HepG2 (cell line): ENCODE results near the gene ATN1. TPM values are rescaled to one million over a fixed set of nuclear protein-coding genes. Genes with fewer than 3 reads are reported as not detected.
A peak's percentile ranks its signal among the peaks of the same experiment; 100 is the strongest.

Experiments used
- ATAC-seq: fragments of 200-7000 bp; cut with Tn5 transposase; 3 replicates; pipeline ENCODE4 v1.9.1; 2020; ENCODE audit warnings: mild to moderate bottlenecking, moderate library complexity
- BruUV-seq: library from RNA; stranded (reverse); fragments of 400-500 nt; replicated peaks from 2 replicates; lab custom pipeline; 2021; lab: Mats Ljungman, UMichigan
- CTCF ChIA-PET: fragments of 300-600 bp; formaldehyde crosslinking; extraction: SDS; loops from one replicate; lab custom pipeline; 2021; ENCODE audit warnings: low total read pairs, inconsistent platforms, low intra/inter-chr PET ratio; lab: Yijun Ruan, JAX
- POLR2A ChIA-PET: fragments of 350-600 bp; sonication (Branson Sonifier 250); formaldehyde crosslinking; loops from one replicate; lab custom pipeline; 2020; ENCODE audit warnings: antibody characterized with exemption, inconsistent platforms; lab: Yijun Ruan, JAX
- DNase-seq: peaks from one replicate; pipeline ENCODE4 v3.0.0-alpha.2; 2015; ENCODE audit warnings: low spot score
- FAIRE-seq: peaks from 3 replicates; lab custom pipeline; 2011; peaks lifted over from hg19 to GRCh38; lab: Jason Lieb, UNC
- H2AFZ ChIP-seq: one replicate; pipeline ENCODE4 v1.6.1; 2011; ENCODE audit warnings: low read length, inconsistent platforms
- H3K27ac ChIP-seq: fragments of 300-600 bp; 3 replicates; pipeline ENCODE4 v1.8.0; 2011; ENCODE audit warnings: mixed run types, mild to moderate bottlenecking, mixed read lengths, low read length, inconsistent platforms; ENCODE audit not compliant: insufficient read depth; ENCODE audit errors: extremely low read length
- H3K27me3 ChIP-seq, 2 experiments: fragments of 200-600 bp in 1 of 2; 2 replicates in 1 of 2; 3 replicates in 1 of 2; pipeline versions ENCODE4 v1.6.0 to v1.8.0; 2011; ENCODE audit warnings: low read length in 2 of 2, mild to moderate bottlenecking in 2 of 2, moderate library complexity in 2 of 2, inconsistent platforms in 1 of 2; ENCODE audit not compliant: insufficient read depth in 2 of 2, control insufficient read depth in 1 of 2
- H3K36me3 ChIP-seq, 2 experiments: fragments of 200-600 bp in 1 of 2; replicated peaks in 1 of 2; 2 replicates in 1 of 2; 3 replicates in 1 of 2; pipeline versions ENCODE4 v1.5.1 to v1.8.0; 2011; ENCODE audit warnings: low read length in 2 of 2, inconsistent platforms in 1 of 2; ENCODE audit not compliant: insufficient read depth in 2 of 2, control insufficient read depth in 1 of 2
- H3K4me1 ChIP-seq: 2 replicates; pipeline ENCODE4 v1.5.1; 2012; ENCODE audit warnings: low read length, inconsistent platforms; ENCODE audit not compliant: insufficient read depth
- H3K4me2 ChIP-seq: 2 replicates; pipeline ENCODE4 v1.6.0; 2011; ENCODE audit warnings: low read depth, low read length, inconsistent platforms
- H3K4me3 ChIP-seq, 3 experiments: fragments of 200-600 bp in 1 of 3; sonication (generic), shearing (Covaris generic) in 1 of 3; replicated peaks in 1 of 3; 2 replicates each; pipeline ENCODE4 v1.5.1; 2011 to 2016; ENCODE audit warnings: low read length in 3 of 3, inconsistent platforms in 2 of 3, low read depth in 2 of 3, mild to moderate bottlenecking in 2 of 3, control low read depth in 1 of 3, mixed read lengths in 1 of 3; ENCODE audit not compliant: insufficient read depth in 1 of 3
- H3K79me2 ChIP-seq: one replicate; pipeline ENCODE4 v1.6.1; 2011; ENCODE audit warnings: low read length, inconsistent platforms; ENCODE audit not compliant: insufficient read depth
- H3K9ac ChIP-seq: 2 replicates; pipeline ENCODE4 v1.6.0; 2011; ENCODE audit warnings: mild to moderate bottlenecking, low read depth, low read length, inconsistent platforms; ENCODE audit not compliant: insufficient read depth
- H3K9me3 ChIP-seq: 2 replicates; pipeline ENCODE4 v1.5.1; 2012; ENCODE audit warnings: mild to moderate bottlenecking, low read length
- H4K20me1 ChIP-seq: 2 replicates; pipeline ENCODE4 v1.6.0; 2011; ENCODE audit warnings: inconsistent platforms, mild to moderate bottlenecking, low read length, moderate library complexity; ENCODE audit not compliant: insufficient read depth
- CHD2 ChIP-seq: IDR thresholded peaks from 2 replicates; pipeline ENCODE4 v1.6.1; 2011; ENCODE audit warnings: low read depth, low read length, improper control_type of control experiment
- HBP1 ChIP-seq: IDR thresholded peaks from 2 replicates; pipeline ENCODE4 v1.6.1; 2016; ENCODE audit warnings: low read depth, control low read depth
- PAWR ChIP-seq: sonication (generic); formaldehyde crosslinking; IDR thresholded peaks from 2 replicates; pipeline ENCODE4 v1.4.0; 2020; ENCODE audit warnings: missing genetic modification reagents, mild to moderate bottlenecking, borderline replicate concordance
- PLRG1 ChIP-seq: fragments of 450-650 bp; conservative IDR thresholded peaks from 2 replicates; pipeline ENCODE4 v1.6.1; 2016
- SPEN ChIP-seq: sonication (generic); formaldehyde crosslinking; IDR thresholded peaks from 2 replicates; pipeline ENCODE4 v1.5.1; 2020; ENCODE audit warnings: low read depth, mild to moderate bottlenecking, missing genetic modification reagents
- ZBTB37 ChIP-seq: sonication (generic); formaldehyde crosslinking; IDR thresholded peaks from 2 replicates; pipeline ENCODE4 v1.4.0; 2020; ENCODE audit warnings: mild to moderate bottlenecking, missing genetic modification reagents
- ZBTB38 ChIP-seq: sonication (generic); formaldehyde crosslinking; IDR thresholded peaks from 2 replicates; pipeline ENCODE4 v1.5.1; 2020; ENCODE audit warnings: mild to moderate bottlenecking, missing genetic modification reagents
- ZNF414 ChIP-seq: sonication (generic); formaldehyde crosslinking; IDR thresholded peaks from 2 replicates; pipeline ENCODE4 v1.5.0; 2020; ENCODE audit warnings: missing genetic modification reagents
- WGBS: methylation state at CpG from one replicate; pipeline ENCODE4 v1.1.6; 2017; ENCODE audit warnings: low lambda C conversion rate; 5-methylcytosine and 5-hydroxymethylcytosine counted together
- in situ Hi-C: cut with HindIII; loops from 2 replicates; pipeline ENCODE4 v1.10.0; 2017; ENCODE audit warnings: low pct_unique_long_range_greater_than_20kb; ENCODE audit not compliant: extremely low pct_ligation_motif_present
- intact Hi-C: fragments of 100-400 bp; cut with micrococcal nuclease; formaldehyde crosslinking; loops from one replicate; pipeline ENCODE4 v1.10.0; 2022; ENCODE audit not compliant: unreplicated experiment
- polyA plus RNA-seq, 8 experiments: library from polyadenylated mRNA; depleted of rRNA in 3 of 8; stranded (reverse) in 7 of 8; unstranded in 1 of 8; fragments of >200 nt; fragmentation: Illumina TruSeq in 4 of 8; extraction: Trizol in 4 of 8; gene quantifications; 2 replicates each; pipeline versions ENCODE4 v1.2.1 to v1.2.3, GENCODE V29; 2011 to 2016; ENCODE audit warnings: low read depth in 4 of 8, missing spikeins in 1 of 8, mixed read lengths in 1 of 8; ENCODE audit not compliant: insufficient read depth in 1 of 8
- total RNA-seq, 5 experiments: library from RNA; depleted of rRNA; stranded (reverse); fragments of >200 nt; fragmentation: Illumina TruSeq; extraction: Trizol; gene quantifications; 2 replicates each; pipeline ENCODE4 v1.2.3, GENCODE V29; 2016; ENCODE audit warnings: low read depth in 1 of 5

ATN1 gene
- total and polyA plus RNA-seq, 2 of the 13 experiments (the other 11 are each of a cell fraction or from before 2014, with no cell fraction given), result 2.1 to 8.6 TPM

- TF ChIP-seq ZBTB37 (CRISPR knock-in tag) (no peak), PLRG1 (no peak)
Observed at GRCh38 chr12:6917491-6918231, 10.1 kb upstream of the ATN1 start (continued).

GRCh38 chr12:6919588-6919987 is 8.2 kb upstream of the ATN1 start:
- Histone ChIP-seq H3K27ac (no peak overlapping the region), H3K4me3 (no peak overlapping the region), H3K4me2 (no peak overlapping the region), H2AFZ (no peak overlapping the region), H3K9ac (no peak overlapping the region), H3K9me3 (no peaks in the 10 kb centered on the region), H3K27me3 (no peaks in the 10 kb centered on the region), H4K20me1 (no peaks in the 10 kb centered on the region), H3K36me3 (peaks cover 5 to 36% of the 10 kb centered on the region in 2 experiments; a peak in 3 of 5 replicates), H3K4me1 (peaks cover 26% of the 10 kb centered on the region), H3K79me2 (peaks cover 15% of the 10 kb centered on the region)
- FAIRE-seq, result no peak
- TF ChIP-seq ZNF414 (CRISPR knock-in tag), result no peak
- TF ChIP-seq SPEN (CRISPR knock-in tag), result no peak
- TF ChIP-seq CHD2, result no peak
- no peak for TF ChIP-seq HBP1
- TF ChIP-seq ZBTB38 (CRISPR knock-in tag), result peak; percentile 23; the same call in 1 of the 2 replicates
- no peak for TF ChIP-seq PAWR (CRISPR knock-in tag)
- ATAC-seq, result no peak
- 95% methylated on average over 7 of the region's 7 CpGs for WGBS
- intact Hi-C loops (no loop called here), in situ Hi-C loops (no loop called here)
- DNase-seq, result no peak
- ChIA-PET POLR2A (no interaction called here), CTCF (no interaction called here)
- no TSS peak for BruUV-seq
